HG02571 (cell line): Measurements from ENCODE around the gene SCN4B.
"Not testable (repeated sequence)": the region's sequence is repeated elsewhere in the genome, so short reads cannot be mapped to it uniquely, and the experiment has no call there.

Source experiments
- ATAC-seq: cut with Tn5 transposase; IDR thresholded peaks from one replicate; pipeline ENCODE4 v1.9.1; 2021; ENCODE audit warnings: mild to moderate bottlenecking, moderate library complexity; ENCODE audit not compliant: unreplicated experiment

The SCN4B gene, protein sequence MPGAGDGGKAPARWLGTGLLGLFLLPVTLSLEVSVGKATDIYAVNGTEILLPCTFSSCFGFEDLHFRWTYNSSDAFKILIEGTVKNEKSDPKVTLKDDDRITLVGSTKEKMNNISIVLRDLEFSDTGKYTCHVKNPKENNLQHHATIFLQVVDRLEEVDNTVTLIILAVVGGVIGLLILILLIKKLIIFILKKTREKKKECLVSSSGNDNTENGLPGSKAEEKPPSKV

DNA sequence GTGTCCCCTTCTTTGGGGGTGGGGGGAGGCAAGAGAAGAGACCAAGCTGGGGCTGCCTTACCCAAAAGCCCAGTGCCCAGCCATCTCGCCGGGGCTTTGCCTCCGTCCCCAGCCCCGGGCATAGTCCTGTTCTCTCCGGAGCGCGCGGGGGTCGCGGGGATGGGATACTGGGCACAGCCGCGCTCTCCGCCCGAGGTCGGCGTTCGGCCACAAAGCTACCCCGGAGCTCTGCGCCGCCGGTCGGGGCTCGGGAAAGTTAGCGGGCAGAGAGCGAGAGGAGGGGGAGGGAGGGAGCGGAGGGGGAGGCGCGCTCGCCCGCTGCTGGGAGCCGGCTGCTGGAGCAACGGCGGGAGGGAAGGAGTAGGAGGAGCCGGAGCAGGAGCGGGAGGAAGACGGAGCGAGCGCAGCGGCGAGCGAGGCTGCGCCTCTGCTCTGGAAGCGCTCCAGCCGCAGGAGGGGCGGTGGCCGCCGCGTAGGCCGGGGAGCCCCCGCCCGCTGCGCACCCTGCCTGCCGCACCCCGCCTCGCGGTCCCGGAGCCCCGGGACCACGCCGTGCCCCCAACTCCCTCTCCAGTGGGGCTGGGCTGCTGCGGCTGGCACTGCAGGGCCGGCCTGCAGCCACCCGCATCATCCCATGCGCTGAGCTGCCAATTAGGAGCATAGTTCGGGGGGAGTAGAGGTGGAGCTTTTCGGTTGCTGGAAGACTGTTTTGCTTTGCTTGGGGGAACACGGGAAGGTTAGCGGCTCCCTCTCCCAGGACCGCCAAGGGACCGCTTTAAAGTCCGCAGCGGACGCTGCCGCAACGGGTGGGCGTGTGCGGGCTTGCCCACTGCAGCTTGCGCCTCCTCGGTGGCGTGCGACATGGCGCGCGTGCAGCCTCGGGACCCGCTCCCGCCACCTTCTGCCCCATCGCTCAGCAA lies at the start of gene SCN4B:
Gene SCN4B, minus strand, starts transcription at position 272 of the 920 bp plus-strand sequence. Its CDS starts 150 bp downstream, at position 122.
- no peak for ATAC-seq

DNA sequence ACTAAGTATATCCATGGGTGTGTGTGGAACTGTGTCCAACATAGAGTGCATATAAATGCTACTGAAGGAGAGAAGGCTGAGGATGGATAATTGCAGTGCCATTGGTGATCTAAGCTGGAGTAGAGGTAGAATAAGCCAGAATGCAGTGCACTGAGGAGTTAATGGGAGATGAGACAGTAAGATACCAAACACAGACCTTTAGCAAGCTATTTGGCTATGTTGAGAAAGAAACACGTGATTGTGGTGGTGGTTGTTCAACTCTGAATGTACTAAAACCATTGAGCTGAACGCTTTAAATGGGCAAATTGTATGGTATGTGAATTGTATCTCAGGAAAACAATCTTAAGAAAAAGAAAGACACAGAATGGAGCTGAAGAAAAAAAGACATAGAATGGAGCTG lies 49.3 kb upstream of the SCN4B start:
- ATAC-seq, result no peak

DNA sequence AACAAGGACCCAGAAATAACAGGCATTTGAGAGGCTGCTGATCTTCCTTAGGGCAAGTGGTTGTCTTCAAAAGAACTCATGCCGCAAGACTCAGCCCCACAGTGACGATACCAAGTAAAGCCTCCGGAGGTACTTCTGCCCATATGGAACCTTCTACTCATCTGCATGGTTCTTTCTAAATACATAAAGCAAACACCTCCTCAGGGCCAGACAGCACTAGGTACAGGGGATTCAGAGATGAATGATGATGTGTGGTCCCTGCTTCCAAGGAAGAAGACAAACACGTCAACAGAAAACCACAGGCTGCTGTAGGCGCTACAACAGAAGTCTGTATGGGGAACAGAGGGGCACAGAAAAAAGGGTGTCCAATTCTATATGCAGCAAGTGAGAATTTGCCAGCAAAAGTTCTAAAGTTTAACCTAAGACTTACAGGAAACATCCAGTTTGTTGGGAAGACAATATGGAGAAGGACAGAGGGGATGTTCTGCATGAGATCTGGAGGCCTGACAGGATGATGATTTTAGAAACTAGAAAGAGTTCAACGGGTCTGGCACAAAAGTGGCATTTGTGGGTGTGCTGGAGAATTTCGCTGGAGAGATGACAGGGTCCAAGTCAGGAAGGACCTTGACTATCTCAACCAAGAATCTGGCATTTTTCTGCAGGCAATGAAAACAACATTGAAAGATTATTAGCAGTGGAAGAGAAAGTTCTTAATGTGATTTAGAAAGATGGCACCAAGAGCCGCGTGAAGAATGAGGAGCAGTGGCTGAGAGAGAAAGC lies 48.5 kb upstream of the SCN4B start:
- no peak for ATAC-seq

DNA sequence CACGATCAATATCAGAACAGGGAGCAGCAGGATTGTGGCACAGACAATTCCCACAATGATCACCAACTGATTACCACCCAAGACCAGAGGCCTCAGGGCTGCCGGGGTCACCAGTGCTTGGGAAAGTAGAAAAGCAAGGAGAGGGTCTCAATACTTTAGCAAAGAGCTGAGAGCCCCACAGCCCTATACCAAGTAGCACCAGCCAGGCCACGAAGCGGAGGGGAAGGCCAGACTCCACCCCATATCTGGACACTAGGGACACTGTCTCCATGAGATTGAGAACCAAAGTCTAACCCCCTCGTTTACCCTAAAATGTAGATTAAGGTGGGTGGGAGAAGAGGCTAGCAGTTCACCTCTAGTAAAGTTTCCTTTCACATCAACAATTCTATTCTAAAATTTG lies 47.9 kb upstream of the SCN4B start:
- no peak for ATAC-seq

DNA sequence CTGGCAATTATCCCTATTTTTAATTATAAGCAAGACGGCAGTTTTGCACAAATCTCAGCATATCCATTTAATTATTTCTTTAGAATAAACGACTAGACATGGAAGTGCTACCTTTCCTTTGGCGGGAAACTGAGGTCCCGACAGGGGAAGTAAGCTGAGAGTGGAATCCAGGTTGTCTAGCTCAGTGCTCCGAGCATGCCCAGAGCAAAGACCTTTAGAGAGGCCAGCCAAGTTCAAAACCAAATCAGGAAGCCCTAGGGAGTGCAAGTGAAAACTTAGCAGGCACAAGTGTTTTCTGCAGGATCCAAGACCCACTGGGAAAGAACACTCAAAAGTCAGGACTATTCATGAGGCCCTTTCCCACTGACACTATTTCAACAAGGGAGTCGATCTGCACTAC lies 46.5 kb upstream of the SCN4B start:
- no peak for ATAC-seq

DNA sequence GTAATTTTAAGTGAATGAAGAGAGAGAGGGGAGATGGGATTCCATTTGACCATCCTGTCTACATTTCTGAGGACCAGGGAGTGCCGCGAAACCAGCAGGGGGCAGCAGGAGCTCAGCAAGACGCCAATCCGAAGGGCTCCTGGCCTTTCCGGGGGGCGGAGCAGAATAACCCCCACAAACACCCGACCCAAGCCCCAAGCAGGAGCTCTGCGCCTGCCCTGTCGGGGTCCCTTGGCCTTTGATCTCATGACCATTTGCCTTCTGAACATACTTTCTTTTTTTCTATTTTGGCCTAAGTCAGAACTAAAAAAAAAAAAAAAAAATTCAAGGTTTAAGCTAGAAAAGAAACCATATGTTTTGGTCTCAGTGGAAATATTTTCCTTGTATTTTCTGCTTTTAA lies 45.7 kb upstream of the SCN4B start:
- no peak for ATAC-seq

DNA sequence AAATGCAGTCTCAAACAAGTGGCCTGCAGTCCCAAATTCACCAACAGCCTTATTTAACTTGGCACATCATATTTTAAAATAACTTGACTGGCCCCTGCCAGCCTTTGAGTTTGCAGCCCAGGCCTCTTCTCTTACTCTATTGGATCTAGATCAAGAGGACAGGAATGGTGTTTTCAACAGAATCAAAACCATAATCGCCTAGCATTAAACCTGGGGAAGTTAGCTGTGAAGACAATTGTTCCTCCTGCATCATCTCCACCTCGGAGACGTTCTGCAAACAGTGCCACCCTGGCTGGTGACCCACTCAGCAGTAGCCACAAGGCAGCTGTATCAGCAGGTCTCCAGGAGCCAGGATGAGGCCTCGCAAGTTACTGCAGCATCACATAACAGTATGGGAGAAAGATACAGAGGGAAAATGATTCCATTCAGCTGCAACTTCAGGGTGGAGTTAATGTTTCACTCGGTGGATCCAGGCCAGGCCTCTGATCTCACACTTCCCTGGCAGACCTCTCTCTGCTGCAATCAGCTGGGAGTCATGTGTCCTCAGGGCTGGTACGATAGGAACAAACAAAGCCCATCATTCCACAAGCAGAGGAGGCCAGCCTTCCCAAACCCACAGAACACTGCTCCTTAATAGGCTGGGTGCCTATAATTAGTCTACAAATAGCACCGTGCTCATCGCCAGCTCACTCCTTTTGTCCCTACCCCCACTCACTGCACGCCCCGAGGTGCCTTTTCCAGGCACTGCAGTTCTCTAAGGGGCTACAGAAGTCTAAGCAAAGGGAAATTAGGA lies 42.4 kb upstream of the SCN4B start:
- no peak for ATAC-seq

DNA sequence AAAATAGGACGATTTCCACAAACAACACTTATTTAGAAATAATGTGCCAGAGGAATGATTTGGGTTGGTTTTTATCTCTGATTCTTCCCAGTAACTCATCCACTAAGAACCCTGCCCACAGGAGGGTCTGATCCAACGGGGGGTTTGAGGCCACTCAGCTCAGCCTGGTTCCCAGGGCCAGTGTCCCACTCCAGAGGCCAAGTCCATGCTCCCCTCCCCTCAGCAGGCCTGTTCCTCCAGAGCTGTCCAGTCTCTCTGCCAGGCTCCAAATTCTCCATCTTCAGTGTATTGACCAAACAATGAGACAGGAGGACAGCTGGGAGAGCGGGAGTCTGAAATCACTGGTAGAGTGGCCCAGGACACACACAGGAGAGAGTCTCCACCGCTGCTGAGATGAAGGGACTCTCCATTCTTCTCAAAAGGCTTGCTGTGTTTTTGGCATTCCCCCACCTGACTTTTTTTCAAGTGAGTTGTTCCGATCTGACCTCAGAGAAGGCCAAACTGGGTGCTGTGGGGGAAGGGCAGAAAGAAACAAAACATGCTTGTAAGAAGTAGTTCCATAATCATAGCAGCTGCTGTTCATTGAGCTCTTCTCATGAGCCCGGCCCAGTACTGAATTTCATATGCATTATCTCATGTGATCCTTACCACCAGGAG lies 41.4 kb upstream of the SCN4B start:
- no peak for ATAC-seq

DNA sequence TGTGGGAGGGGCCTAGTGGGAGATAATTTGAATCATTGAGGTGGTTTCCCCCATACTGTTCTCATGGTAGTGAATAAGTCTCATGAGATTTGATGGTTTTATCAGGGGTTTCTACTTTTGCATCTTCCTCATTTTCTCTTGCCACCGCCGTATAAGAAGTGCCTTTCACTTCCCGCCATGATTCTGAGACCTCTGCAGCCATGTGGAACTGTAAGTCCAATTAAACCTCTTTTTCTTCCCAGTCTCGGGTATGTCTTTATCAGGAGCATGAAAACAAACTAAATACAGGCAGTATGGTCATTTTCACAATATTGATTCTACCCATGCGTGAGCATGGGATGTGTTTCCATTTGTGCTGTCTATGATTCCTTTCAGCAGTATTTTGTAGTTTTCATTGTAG lies 40.2 kb upstream of the SCN4B start:
- ATAC-seq, result not testable (repeated sequence)

DNA sequence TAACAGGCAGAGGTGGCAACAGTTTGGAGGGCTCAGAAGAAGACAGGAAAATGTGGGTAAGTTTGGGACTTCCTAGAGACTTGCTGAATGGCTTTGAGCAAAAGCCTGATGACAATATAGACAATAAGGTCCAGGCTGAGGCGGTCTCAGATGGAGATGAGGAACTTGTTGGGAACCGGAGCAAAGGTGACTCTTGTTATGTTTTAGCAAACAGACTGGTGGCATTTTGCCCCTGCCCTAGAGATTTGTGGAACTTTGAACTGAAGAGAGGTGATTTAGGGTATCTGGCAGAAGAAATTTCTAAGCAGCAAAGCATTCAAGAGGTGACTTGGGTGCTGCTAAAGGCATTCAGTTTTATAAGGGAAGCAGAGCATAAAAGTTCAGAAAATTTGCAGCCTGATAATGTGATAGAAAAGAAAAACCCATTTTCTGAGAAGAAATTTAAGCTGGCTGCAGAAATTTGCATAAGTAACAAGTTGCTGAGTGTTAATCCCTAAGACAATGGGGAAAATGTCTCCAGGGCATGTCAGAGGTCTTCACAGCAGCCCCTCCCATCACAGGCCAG lies 38.4 kb upstream of the SCN4B start:
- ATAC-seq, result not testable (repeated sequence)

DNA sequence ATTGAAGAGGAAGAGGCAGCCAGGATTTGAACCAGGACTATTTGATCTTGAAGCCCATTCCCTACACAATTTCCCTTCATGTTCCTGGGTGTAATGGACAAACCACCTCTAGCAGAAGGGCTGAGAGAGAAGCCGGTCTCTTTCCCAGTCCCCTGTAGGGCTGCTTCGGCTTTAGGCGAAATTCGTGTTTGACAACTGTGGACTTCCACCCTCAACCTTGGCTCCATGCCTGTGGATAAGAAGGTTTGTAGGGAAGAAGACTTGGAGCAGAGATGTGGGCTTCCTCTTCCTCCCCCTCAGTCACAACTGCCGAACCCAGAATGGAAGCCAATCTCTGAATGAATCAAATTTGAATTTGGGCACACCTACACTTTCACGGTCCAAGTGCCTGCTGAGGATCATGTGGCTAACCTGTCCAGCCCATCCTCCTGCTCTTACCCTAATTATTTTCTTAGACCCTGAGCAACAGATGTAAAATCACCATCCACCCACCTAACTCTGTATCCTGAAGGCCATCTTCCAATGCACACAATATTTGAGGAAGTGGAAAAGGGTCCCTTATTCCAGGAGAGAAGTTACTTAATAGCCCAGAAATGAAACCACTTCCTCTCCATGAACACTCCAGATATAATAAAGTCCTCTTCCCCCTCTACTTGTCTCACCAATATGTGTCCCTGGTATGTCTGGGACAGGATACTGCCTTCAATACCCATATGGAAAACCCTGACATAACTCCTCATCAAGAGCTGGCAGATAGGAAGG lies 33.9 kb upstream of the SCN4B start:
- ATAC-seq, result no peak

DNA sequence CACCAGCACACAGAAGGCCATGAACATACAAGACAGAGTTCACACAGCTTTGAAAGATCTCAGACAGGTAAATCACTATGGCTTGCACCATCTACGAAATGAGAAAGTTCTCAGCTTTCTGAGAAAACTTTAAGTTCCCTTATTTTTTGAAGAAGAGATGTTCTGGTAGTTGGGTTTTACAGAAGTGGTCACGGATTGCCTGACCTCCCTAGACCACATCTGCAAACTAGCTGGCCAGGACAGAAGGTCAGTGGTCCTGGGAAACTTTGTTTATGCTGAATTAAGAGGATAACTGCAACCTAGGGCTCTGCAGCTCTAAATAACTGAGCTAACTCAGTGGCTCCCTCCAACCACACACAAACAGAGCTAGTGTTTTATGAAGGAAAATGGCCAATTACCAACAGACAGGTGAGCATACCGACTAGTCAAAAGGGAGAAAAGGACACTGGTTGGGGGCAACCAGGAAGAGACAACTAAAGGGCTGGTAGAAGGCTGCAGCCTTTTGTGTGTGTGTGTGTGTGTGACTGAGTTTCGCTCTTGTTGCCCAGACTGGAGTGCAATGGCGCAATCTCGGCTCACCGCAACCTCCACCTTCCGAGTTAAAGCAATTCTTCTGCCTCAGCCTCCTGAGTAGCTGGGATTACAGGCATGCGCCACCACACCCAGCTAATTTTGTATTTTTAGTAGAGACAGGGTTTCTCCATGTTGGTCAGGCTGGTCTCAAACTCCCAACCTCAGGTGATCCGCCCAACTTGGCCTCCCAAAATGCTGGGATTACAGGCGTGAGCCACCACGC lies 32.4 kb upstream of the SCN4B start:
- ATAC-seq, result no peak

DNA sequence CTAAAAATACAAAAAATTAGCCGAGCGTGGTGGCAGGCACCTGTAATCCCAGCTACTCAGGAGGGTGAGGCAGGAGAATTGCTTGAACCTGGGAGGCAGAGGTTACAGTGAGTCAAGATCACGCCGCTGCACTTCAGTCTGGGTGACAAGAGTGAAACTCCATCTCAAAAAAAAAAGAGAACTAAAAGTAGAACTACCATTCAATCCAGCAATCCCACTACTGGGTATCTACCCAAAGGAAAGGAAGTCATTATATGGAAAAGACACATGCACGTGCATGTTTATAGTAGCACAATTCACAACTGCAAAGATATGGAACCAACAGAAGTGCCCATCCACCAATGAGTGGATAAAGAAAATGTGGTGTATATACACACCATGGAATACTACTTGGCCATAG lies 31.1 kb upstream of the SCN4B start:
- ATAC-seq, result not testable (repeated sequence)

DNA sequence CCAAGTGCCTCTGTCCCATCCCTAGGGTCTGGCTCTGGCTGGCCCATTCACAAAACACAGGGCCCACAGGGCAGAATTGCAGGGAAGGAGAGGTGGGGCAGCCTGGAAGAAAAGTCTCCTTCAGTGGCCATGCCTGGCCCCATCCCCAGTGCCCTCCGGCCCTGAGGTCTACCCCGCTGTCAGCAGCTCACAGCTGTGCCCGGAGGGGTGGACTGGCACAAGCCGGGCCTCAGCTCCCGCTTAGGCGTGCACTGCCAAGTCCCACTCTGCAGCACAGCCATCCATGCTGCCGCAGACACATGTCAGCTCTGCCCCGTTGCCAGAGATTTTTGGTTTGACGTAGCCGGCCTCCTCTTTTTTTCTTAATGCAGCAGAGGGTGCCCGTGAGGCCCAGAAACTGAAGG lies 27.7 kb upstream of the SCN4B start:
- ATAC-seq, result no peak

DNA sequence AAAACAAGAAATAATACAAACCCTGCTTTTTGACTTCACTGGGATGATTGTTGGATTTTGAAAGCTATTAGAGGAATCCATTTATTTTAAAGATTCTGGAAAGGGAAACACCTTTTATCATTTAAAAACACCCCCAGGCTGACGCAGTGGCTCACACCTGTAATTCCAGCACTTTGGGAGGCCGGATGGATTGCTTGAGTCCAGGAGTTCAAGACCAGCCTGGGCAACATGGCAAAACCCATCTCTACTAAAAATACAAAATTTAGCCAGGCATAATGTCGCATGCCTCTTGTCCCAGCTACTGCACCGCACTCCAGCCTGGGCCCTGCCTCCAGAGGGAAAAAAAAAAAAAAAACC lies 24.1 kb upstream of the SCN4B start:
- ATAC-seq, result no peak

DNA sequence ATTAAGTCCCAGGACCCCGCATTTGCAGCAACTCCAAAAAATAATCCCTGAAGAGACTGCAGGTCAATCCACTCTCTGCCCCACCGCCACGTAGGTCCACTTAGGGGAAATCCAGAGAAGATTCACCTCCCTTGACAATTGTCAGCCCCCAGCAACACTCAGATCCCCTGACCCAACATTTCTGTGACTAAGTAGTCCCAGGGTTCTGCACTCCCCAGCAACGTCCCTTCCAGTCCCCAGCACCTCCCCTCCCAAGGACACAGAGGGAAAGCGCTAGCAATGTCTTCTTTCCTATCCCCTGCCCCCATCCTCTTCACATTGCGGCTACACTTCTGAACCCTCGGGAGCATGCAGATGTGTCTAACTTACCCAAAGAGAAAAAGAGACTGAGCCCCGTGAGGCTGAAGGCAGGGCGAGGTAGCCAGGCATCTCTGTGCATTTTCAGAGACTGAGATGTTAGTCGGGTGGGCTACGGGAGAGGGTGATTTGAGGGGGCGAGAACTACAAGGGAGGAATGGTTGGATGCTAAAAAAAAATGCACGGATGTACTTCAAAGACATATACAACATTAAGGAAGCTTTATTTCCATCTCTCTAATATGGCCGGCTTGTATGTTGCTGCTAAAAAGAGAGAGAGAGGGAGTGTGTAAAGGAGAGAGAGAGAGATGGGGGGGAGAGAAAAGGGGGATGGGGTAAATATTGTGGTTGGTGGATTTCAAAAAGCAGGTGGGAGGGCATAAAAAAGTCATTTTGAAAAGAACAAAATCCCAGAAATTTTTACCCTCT lies 23.6 kb upstream of the SCN4B start, which contains the start of gene SCN2B:
Gene SCN2B, minus strand, starts transcription at position 647 of the 785 bp plus-strand sequence. Its CDS starts 208 bp downstream, at position 439.
- ATAC-seq, result no peak
